Aorta (tissue), 5 donors: ENCODE measurements around the gene NLGN1. TPM values are rescaled to one million over a fixed set of nuclear protein-coding genes. Genes with fewer than 3 reads are reported as not detected.

ENCODE experiments used
- ATAC-seq: fragments of 200-7000 bp; cut with Tn5 transposase; one replicate; pipeline ENCODE4 v1.9.1; 2022; ENCODE audit warnings: moderate library complexity; ENCODE audit not compliant: low FRiP score
- DNase-seq, 2 donors: peaks; one replicate each; pipeline ENCODE4 v3.0.0-alpha.2; 2020
- H3K27ac ChIP-seq, 2 donors: one replicate each; pipeline ENCODE4 v1.5.1; 2013; ENCODE audit warnings: low read length in 2 of 2, mild to moderate bottlenecking in 2 of 2, moderate library complexity in 2 of 2, control low read depth in 1 of 2, inconsistent platforms in 1 of 2, low read depth in 1 of 2
- H3K27me3 ChIP-seq, 2 donors: one replicate each; pipeline ENCODE4 v1.6.1; 2013; ENCODE audit warnings: control low read depth in 1 of 2, low read length in 1 of 2, mild to moderate bottlenecking in 1 of 2, moderate library complexity in 1 of 2; ENCODE audit not compliant: insufficient read depth in 2 of 2, control insufficient read depth in 1 of 2
- H3K36me3 ChIP-seq, 2 donors: one replicate each; pipeline ENCODE4 v1.6.1; 2013; ENCODE audit warnings: control low read depth in 1 of 2, low read length in 1 of 2, mild to moderate bottlenecking in 1 of 2; ENCODE audit not compliant: insufficient read depth in 2 of 2, control insufficient read depth in 1 of 2
- H3K4me1 ChIP-seq, 2 donors: one replicate each; pipeline ENCODE4 v1.6.1; 2013; ENCODE audit warnings: low read length in 2 of 2, control low read depth in 1 of 2, mild to moderate bottlenecking in 1 of 2, moderate library complexity in 1 of 2; ENCODE audit not compliant: insufficient read depth in 2 of 2, control insufficient read depth in 1 of 2
- H3K4me3 ChIP-seq, 2 donors: one replicate each; pipeline ENCODE4 v1.5.1; 2013; ENCODE audit warnings: low read length in 2 of 2, control low read depth in 1 of 2, mild to moderate bottlenecking in 1 of 2
- H3K9me3 ChIP-seq: one replicate; pipeline ENCODE4 v1.6.1; 2013; ENCODE audit warnings: mild to moderate bottlenecking, low read length; ENCODE audit not compliant: control insufficient read depth
- WGBS, 2 donors: extraction: QIAGEN DNeasy Blood & Tissue Kit; methylation state at CpG; one replicate each; pipeline ENCODE4 v1.1.7; 2013; 5-methylcytosine and 5-hydroxymethylcytosine counted together
- intact Hi-C, 2 donors: fragments of 100-400 bp; cut with DNase I; formaldehyde crosslinking; loops; one replicate each; pipeline versions ENCODE4 v1.14.2 to v1.15.0; 2022
- polyA plus RNA-seq, 2 donors: library from polyadenylated mRNA; stranded (reverse); fragments of 200-250 nt; gene quantifications; one replicate each; pipeline ENCODE4 v1.2.3, GENCODE V29; 2013
- total RNA-seq, 2 donors: library from RNA; stranded (reverse); fragmentation: NEBNext Ultra II Directional; extraction: Animal tissue kit (Norgen Biotek cat#: 25700); gene quantifications; one replicate each; pipeline ENCODE4 v1.2.1, GENCODE V29; 2021
- donor health status: healthy with polysubstance abuse.
- donor health status: Bipolar disorder and iron deficiency.
- donor health status: DM: no; HTN: no; CAD: no.
- donor health status: DM: no; HTN: no; CAD: no.
- donor health status: DM: yes; HTN: yes; CAD: no.

The NLGN1 gene
- total and polyA plus RNA-seq, 4 donors = 0.50 to 20.0 (median 8.6) TPM

GRCh38 chr3:173770011-173770410 is 372.5 kb downstream of the NLGN1 start:
- DNase-seq = no peak
- 40 to 47% methylated on average over 2 of the region's 2 CpGs for WGBS, 2 donors

GRCh38 chr3:173770796-173771573 is 373.4 kb downstream of the NLGN1 start:
- WGBS, 2 donors = 91 to 95% methylated on average over 3 of the region's 3 CpGs
- H3K4me3 ChIP-seq = no peak overlapping the region
- intact Hi-C loops = no loop called here
- ATAC-seq (no peak), DNase-seq (no peak)
- no peaks in the 10 kb centered on the region for H3K27me3 ChIP-seq
- H3K36me3 ChIP-seq = no peaks in the 10 kb centered on the region
- no peak overlapping the region for H3K27ac ChIP-seq
- no peaks in the 10 kb centered on the region for H3K4me1 ChIP-seq
- no peaks in the 10 kb centered on the region for H3K9me3 ChIP-seq

More at GRCh38 chr3:173770011-173770410, 372.5 kb downstream of the NLGN1 start:
- Histone ChIP-seq H3K4me1 (no peaks in the 10 kb centered on the region), H3K36me3 (no peaks in the 10 kb centered on the region), H3K27me3 (no peaks in the 10 kb centered on the region), H3K27ac (no peak overlapping the region), H3K4me3 (no peak overlapping the region), H3K9me3 (no peaks in the 10 kb centered on the region)
- intact Hi-C loops = no loop called here
- no peak for ATAC-seq

- H3K4me3 ChIP-seq = no peak overlapping the region
- intact Hi-C loops = no loop called here
- H3K36me3 ChIP-seq = no peaks in the 10 kb centered on the region
- WGBS, 2 donors = 94 to 96% methylated on average over 3 of the region's 3 CpGs
- no peak overlapping the region for H3K27ac ChIP-seq
- H3K4me1 ChIP-seq = no peaks in the 10 kb centered on the region
- no peaks in the 10 kb centered on the region for H3K27me3 ChIP-seq
- DNase-seq = no peak
- no peak for ATAC-seq
- no peaks in the 10 kb centered on the region for H3K9me3 ChIP-seq
Observed at GRCh38 chr3:173773800-173774199, 376.3 kb downstream of the NLGN1 start.

GRCh38 chr3:173774294-173774693 is 376.8 kb downstream of the NLGN1 start:
- Histone ChIP-seq H3K27me3 (no peaks in the 10 kb centered on the region), H3K36me3 (no peaks in the 10 kb centered on the region), H3K4me3 (no peak overlapping the region), H3K27ac (no peak overlapping the region), H3K9me3 (no peaks in the 10 kb centered on the region), H3K4me1 (no peaks in the 10 kb centered on the region)
- ATAC-seq (no peak), DNase-seq (no peak)
- intact Hi-C loops = no loop called here

GRCh38 chr3:173778251-173778650 is 380.7 kb downstream of the NLGN1 start:
- intact Hi-C loops = no loop called here
- ATAC-seq (no peak), DNase-seq (no peak)
- Histone ChIP-seq H3K27me3 (no peaks in the 10 kb centered on the region), H3K4me1 (no peaks in the 10 kb centered on the region), H3K4me3 (no peak overlapping the region), H3K27ac (no peak overlapping the region), H3K9me3 (no peaks in the 10 kb centered on the region), H3K36me3 (no peaks in the 10 kb centered on the region)
- WGBS, 2 donors = 83 to 84% methylated on average over 2 of the region's 2 CpGs

GRCh38 chr3:173780067-173780466 is 382.5 kb downstream of the NLGN1 start:
- Histone ChIP-seq H3K4me1 (no peaks in the 10 kb centered on the region), H3K9me3 (no peaks in the 10 kb centered on the region), H3K4me3 (no peak overlapping the region), H3K36me3 (no peaks in the 10 kb centered on the region), H3K27ac (no peak overlapping the region), H3K27me3 (no peaks in the 10 kb centered on the region)
- ATAC-seq = no peak
- no peak for DNase-seq
- 96 to 97% methylated on average over 3 of the region's 3 CpGs for WGBS, 2 donors
- intact Hi-C loops = no loop called here

- no peaks in the 10 kb centered on the region for H3K27me3 ChIP-seq
- WGBS, 2 donors = 57 to 68% methylated on average over 3 of the region's 3 CpGs
- no peak overlapping the region for H3K27ac ChIP-seq
- no peaks in the 10 kb centered on the region for H3K36me3 ChIP-seq
- no peak for DNase-seq
- no peaks in the 10 kb centered on the region for H3K4me1 ChIP-seq
- H3K4me3 ChIP-seq = no peak overlapping the region
- intact Hi-C loops = no loop called here
- H3K9me3 ChIP-seq = no peaks in the 10 kb centered on the region
- ATAC-seq = no peak
Observed at GRCh38 chr3:173785004-173785403, 387.5 kb downstream of the NLGN1 start.

GRCh38 chr3:173789530-173790162 is 392.1 kb downstream of the NLGN1 start:
- WGBS, 2 donors = 88 to 91% methylated on average over 2 of the region's 2 CpGs
- Histone ChIP-seq H3K27ac (no peak overlapping the region), H3K4me3 (no peak overlapping the region), H3K4me1 (no peaks in the 10 kb centered on the region), H3K27me3 (no peaks in the 10 kb centered on the region), H3K9me3 (no peaks in the 10 kb centered on the region), H3K36me3 (no peaks in the 10 kb centered on the region)
- ATAC-seq (no peak), DNase-seq (no peak)
- intact Hi-C loops = no loop called here

GRCh38 chr3:173793963-173794362 is 396.4 kb downstream of the NLGN1 start:
- 89 to 93% methylated on average over 2 of the region's 2 CpGs for WGBS, 2 donors
- DNase-seq (no peak), ATAC-seq (no peak)
- H3K4me1 ChIP-seq = no peaks in the 10 kb centered on the region
- intact Hi-C loops = no loop called here
- H3K36me3 ChIP-seq = no peaks in the 10 kb centered on the region
- no peaks in the 10 kb centered on the region for H3K9me3 ChIP-seq
- no peak overlapping the region for H3K27ac ChIP-seq
- no peaks in the 10 kb centered on the region for H3K27me3 ChIP-seq
- H3K4me3 ChIP-seq = no peak overlapping the region
